Uterus (tissue), 2 donors: Measurements from ENCODE around the gene TMEM74B.

Source experiments
- POLR2A ChIP-seq, 2 donors: fragments of 450-650 bp; IDR thresholded peaks; one replicate each; pipeline ENCODE4 v1.6.1; 2016; ENCODE audit warnings: antibody characterized with exemption in 2 of 2, mild to moderate bottlenecking in 1 of 2, moderate library complexity in 1 of 2
- TF ChIP-seq, protein P1 (sequence below), 4 experiments: fragments of 200-600 bp in 2 of 4; fragments of 450-650 bp in 2 of 4; sonication (generic) in 2 of 4; IDR thresholded peaks; one replicate each; pipeline ENCODE4 v1.5.1; 2016 to 2019; ENCODE audit warnings: antibody characterized with exemption in 4 of 4, mild to moderate bottlenecking in 2 of 4, moderate library complexity in 1 of 4

GRCh38 chr20:1205802-1206201 lies 21.0 kb upstream of the TMEM74B start:
- TF ChIP-seq, protein P1, sequence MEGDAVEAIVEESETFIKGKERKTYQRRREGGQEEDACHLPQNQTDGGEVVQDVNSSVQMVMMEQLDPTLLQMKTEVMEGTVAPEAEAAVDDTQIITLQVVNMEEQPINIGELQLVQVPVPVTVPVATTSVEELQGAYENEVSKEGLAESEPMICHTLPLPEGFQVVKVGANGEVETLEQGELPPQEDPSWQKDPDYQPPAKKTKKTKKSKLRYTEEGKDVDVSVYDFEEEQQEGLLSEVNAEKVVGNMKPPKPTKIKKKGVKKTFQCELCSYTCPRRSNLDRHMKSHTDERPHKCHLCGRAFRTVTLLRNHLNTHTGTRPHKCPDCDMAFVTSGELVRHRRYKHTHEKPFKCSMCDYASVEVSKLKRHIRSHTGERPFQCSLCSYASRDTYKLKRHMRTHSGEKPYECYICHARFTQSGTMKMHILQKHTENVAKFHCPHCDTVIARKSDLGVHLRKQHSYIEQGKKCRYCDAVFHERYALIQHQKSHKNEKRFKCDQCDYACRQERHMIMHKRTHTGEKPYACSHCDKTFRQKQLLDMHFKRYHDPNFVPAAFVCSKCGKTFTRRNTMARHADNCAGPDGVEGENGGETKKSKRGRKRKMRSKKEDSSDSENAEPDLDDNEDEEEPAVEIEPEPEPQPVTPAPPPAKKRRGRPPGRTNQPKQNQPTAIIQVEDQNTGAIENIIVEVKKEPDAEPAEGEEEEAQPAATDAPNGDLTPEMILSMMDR (IDR thresholded peaks at IDR 0.05), result no peak
- no peak for TF ChIP-seq POLR2A (IDR thresholded peaks at IDR 0.05)
